GM12878 (cell line): ENCODE results near the gene LPIN1. TPM values are rescaled to one million over a fixed set of nuclear protein-coding genes. Genes with fewer than 3 reads are reported as not detected.

Source experiments
- ATAC-seq: fragments of 200-7000 bp; cut with Tn5 transposase; 3 replicates; pipeline ENCODE4 v1.9.1; 2020; ENCODE audit warnings: mild to moderate bottlenecking, moderate library complexity
- BruUV-seq: library from RNA; stranded (reverse); fragments of 400-500 nt; replicated peaks from 2 replicates; lab custom pipeline; 2021; lab: Mats Ljungman, UMichigan
- CTCF ChIA-PET: fragments of 300-600 bp; sonication (Branson Sonifier 250); formaldehyde crosslinking; extraction: SDS; loops from one replicate; lab custom pipeline; 2021; ENCODE audit warnings: inconsistent platforms; lab: Yijun Ruan, JAX
- POLR2A ChIA-PET: fragments of 350-600 bp; formaldehyde crosslinking; extraction: SDS; loops from one replicate; lab custom pipeline; 2021; ENCODE audit warnings: inconsistent platforms; lab: Charles Lee
- RAD21 ChIA-PET: fragments of 300-600 bp; sonication (Branson Sonifier 250); formaldehyde crosslinking; loops from one replicate; lab custom pipeline; 2023; ENCODE audit warnings: antibody characterized with exemption; ENCODE audit not compliant: unreplicated experiment; lab: Charles Lee
- SMC1A ChIA-PET: fragments of 300-600 bp; sonication (Branson Sonifier 250); formaldehyde crosslinking; loops from one replicate; lab custom pipeline; 2023; ENCODE audit not compliant: unreplicated experiment, uncharacterized antibody; lab: Charles Lee
- DNase-seq: peaks from one replicate; pipeline ENCODE4 v3.0.0-alpha.2; 2011; ENCODE audit warnings: low read depth, low spot score
- FAIRE-seq: peaks from 3 replicates; lab custom pipeline; 2011; peaks lifted over from hg19 to GRCh38; lab: Jason Lieb, UNC
- H2AFZ ChIP-seq: 2 replicates; pipeline ENCODE4 v1.6.0; 2011; ENCODE audit warnings: low read depth, low read length, control low read depth; ENCODE audit not compliant: control insufficient read depth
- H3K27ac ChIP-seq: 2 replicates; pipeline ENCODE4 v1.5.1; 2011; ENCODE audit warnings: control low read depth; ENCODE audit not compliant: control insufficient read depth, insufficient read depth
- H3K27me3 ChIP-seq, 2 experiments: replicated peaks in 1 of 2; 2 replicates each; pipeline versions ENCODE4 v1.6.0 to v1.6.1; 2011; ENCODE audit warnings: low read length in 1 of 2; ENCODE audit not compliant: control insufficient read depth in 2 of 2, insufficient read depth in 2 of 2
- H3K36me3 ChIP-seq, 2 experiments: 2 replicates each; pipeline ENCODE4 v1.5.1; 2011; ENCODE audit warnings: low read length in 1 of 2; ENCODE audit not compliant: control insufficient read depth in 2 of 2, insufficient read depth in 2 of 2
- H3K4me1 ChIP-seq: 2 replicates; pipeline ENCODE4 v1.6.1; 2011; ENCODE audit warnings: mild to moderate bottlenecking, low read length, moderate library complexity, mixed read lengths; ENCODE audit not compliant: control insufficient read depth, insufficient read depth
- H3K4me2 ChIP-seq: 2 replicates; pipeline ENCODE4 v1.6.0; 2011; ENCODE audit warnings: control low read depth; ENCODE audit not compliant: control insufficient read depth, insufficient read depth
- H3K4me3 ChIP-seq: fragments of 200-600 bp; sonication (generic); 2 replicates; pipeline ENCODE4 v1.5.1; 2016
- H3K79me2 ChIP-seq: 2 replicates; pipeline ENCODE4 v1.6.0; 2011; ENCODE audit warnings: low read length; ENCODE audit not compliant: control insufficient read depth, insufficient read depth
- H3K9ac ChIP-seq: 2 replicates; pipeline ENCODE4 v1.8.0; 2011; ENCODE audit warnings: low read length, control low read depth, mixed read lengths; ENCODE audit not compliant: control insufficient read depth, insufficient read depth
- H3K9me3 ChIP-seq: replicated peaks from 3 replicates; pipeline ENCODE4 v1.5.1; 2011; ENCODE audit warnings: mild to moderate bottlenecking, low read length; ENCODE audit not compliant: control insufficient read depth, insufficient read depth
- H4K20me1 ChIP-seq: 2 replicates; pipeline ENCODE4 v1.6.0; 2011; ENCODE audit not compliant: control insufficient read depth, insufficient read depth
- CUX1 ChIP-seq: IDR thresholded peaks from 2 replicates; pipeline ENCODE4 v1.6.1; 2012; ENCODE audit warnings: improper control_type of control experiment, low read depth, low read length; ENCODE audit not compliant: insufficient replicate concordance
- ESRRA ChIP-seq: IDR thresholded peaks from 2 replicates; pipeline ENCODE4 v1.6.1; 2012; ENCODE audit warnings: mild to moderate bottlenecking, low read length, improper control_type of control experiment
- EZH2 ChIP-seq: IDR thresholded peaks from 2 replicates; pipeline ENCODE4 v1.6.1; 2012; ENCODE audit warnings: low read depth, mild to moderate bottlenecking, control low read depth, inconsistent platforms, low read length, borderline replicate concordance; ENCODE audit not compliant: control insufficient read depth
- IKZF2 ChIP-seq, 2 experiments: fragments of 450-650 bp; IDR thresholded peaks; 2 replicates each; pipeline ENCODE4 v1.6.1; 2017; ENCODE audit warnings: mild to moderate bottlenecking in 2 of 2, moderate library complexity in 2 of 2
- IRF4 ChIP-seq: IDR thresholded peaks from 2 replicates; pipeline ENCODE4 v1.6.1; 2011; ENCODE audit warnings: low read depth, low read length
- JUND ChIP-seq: IDR thresholded peaks from 2 replicates; pipeline ENCODE4 v1.6.1; 2012; ENCODE audit warnings: low read depth, mild to moderate bottlenecking, low read length, improper control_type of control experiment, moderate library complexity
- MAX ChIP-seq: IDR thresholded peaks from 2 replicates; pipeline ENCODE4 v1.6.1; 2012; ENCODE audit warnings: low read depth, low read length, improper control_type of control experiment
- RAD51 ChIP-seq: fragments of 450-650 bp; IDR thresholded peaks from 2 replicates; pipeline ENCODE4 v1.6.1; 2016; ENCODE audit warnings: moderate library complexity, mild to moderate bottlenecking, inconsistent platforms
- RBBP5 ChIP-seq: fragments of 200-600 bp; sonication (generic); conservative IDR thresholded peaks from 2 replicates; pipeline ENCODE4 v1.6.1; 2016
- RUNX3 ChIP-seq: IDR thresholded peaks from 2 replicates; pipeline ENCODE4 v1.6.1; 2012; ENCODE audit warnings: low read length, inconsistent platforms
- SIX5 ChIP-seq: IDR thresholded peaks from 2 replicates; pipeline ENCODE4 v1.6.1; 2011; ENCODE audit warnings: mild to moderate bottlenecking, low read depth, low read length, moderate library complexity; ENCODE audit not compliant: severe bottlenecking
- SMAD5 ChIP-seq: IDR thresholded peaks from 2 replicates; pipeline ENCODE4 v1.6.1; 2016; ENCODE audit warnings: antibody characterized with exemption, low read depth
- SPI1 ChIP-seq: IDR thresholded peaks from 2 replicates; pipeline ENCODE4 v1.6.1; 2011; ENCODE audit warnings: low read depth, mild to moderate bottlenecking, low read length, moderate library complexity, borderline replicate concordance; ENCODE audit not compliant: insufficient read depth
- SREBF2 ChIP-seq: IDR thresholded peaks from 2 replicates; pipeline ENCODE4 v1.6.1; 2012; ENCODE audit warnings: mild to moderate bottlenecking, low read length
- STAT3 ChIP-seq: IDR thresholded peaks from 2 replicates; pipeline ENCODE4 v1.6.1; 2011; ENCODE audit warnings: low read depth, low read length, improper control_type of control experiment
- SUZ12 ChIP-seq: fragments of 200-600 bp; sonication (generic); IDR thresholded peaks from one replicate; pipeline ENCODE4 v1.6.1; 2018; ENCODE audit warnings: antibody characterized with exemption, mild to moderate bottlenecking; ENCODE audit not compliant: unreplicated experiment
- ZSCAN29 ChIP-seq: fragments of 450-650 bp; IDR thresholded peaks from 2 replicates; pipeline ENCODE4 v1.6.1; 2017; ENCODE audit warnings: mild to moderate bottlenecking, moderate library complexity
- WGBS: methylation state at CpG from one replicate; pipeline ENCODE4 v1.1.6; 2016; ENCODE audit warnings: low lambda C conversion rate; ENCODE audit not compliant: insufficient replicate concordance, insufficient coverage; ENCODE audit errors: missing lambda C conversion rate; 5-methylcytosine and 5-hydroxymethylcytosine counted together
- in situ Hi-C: fragments of 300-500 bp; cut with MboI; formaldehyde crosslinking; loops from 9 replicates; pipeline ENCODE4 v1.14.3; 2018; ENCODE audit warnings: mixed read lengths
- intact Hi-C: fragments of 100-400 bp; cut with micrococcal nuclease; formaldehyde crosslinking; loops from one replicate; pipeline ENCODE4 v1.14.2; 2022; ENCODE audit not compliant: unreplicated experiment
- polyA plus RNA-seq, 11 experiments: library from polyadenylated mRNA; depleted of rRNA in 4 of 11; unstranded in 6 of 11; stranded (reverse) in 5 of 11; fragments of >200 nt; fragmentation: Nextera tagmentation in 4 of 11; fragmentation: Illumina TruSeq in 1 of 11; extraction: Ambion mirVana in 4 of 11; extraction: Trizol in 1 of 11; gene quantifications; 1 replicate in 1 of 11; 2 replicates in 10 of 11; pipeline versions ENCODE4 v1.2.1 to v1.2.3, GENCODE V29; 2011 to 2016; ENCODE audit warnings: inconsistent platforms in 2 of 11, missing spikeins in 2 of 11, low read depth in 1 of 11
- total RNA-seq, 4 experiments: library from RNA; depleted of rRNA in 3 of 4; stranded (reverse); fragments of >200 nt in 3 of 4; fragmentation: Illumina TruSeq in 1 of 4; extraction: Trizol in 1 of 4; gene quantifications; 2 replicates each; pipeline versions ENCODE4 v1.2.1 to v1.2.3, GENCODE V29; 2013 to 2021

Gene LPIN1
- total and polyA plus RNA-seq, 10 of the 15 experiments (the other 5 are each of a cell fraction or from before 2014, with no cell fraction given) = 18.8 to 82.5 (median 50.3) TPM

- CTCF ChIA-PET = interaction anchor here (1.2 to 1.4 kb wide), 2 partner anchors 23 to 69 kb away, joined by 3 to 5 read pairs; no protein-coding TSS in a partner anchor
- SMC1A ChIA-PET = no interaction called here
Observed at GRCh38 chr2:11715987-11716652, 30.3 kb upstream of the LPIN1 start.

More at GRCh38 chr2:11715987-11716652, 30.3 kb upstream of the LPIN1 start:
- WGBS = 61% methylated on average over 12 of the region's 12 CpGs
- in situ Hi-C loops = no loop called here
- H3K9me3 ChIP-seq = no peaks in the 10 kb centered on the region
- H3K79me2 ChIP-seq = no peaks in the 10 kb centered on the region
- no peak overlapping the region for H3K4me2 ChIP-seq
- ChIA-PET RAD21 (no interaction called here), POLR2A (no interaction called here)
- no peak overlapping the region for H2AFZ ChIP-seq
- intact Hi-C loops = no loop called here
- no peaks in the 10 kb centered on the region for H4K20me1 ChIP-seq
- no peak overlapping the region for H3K27ac ChIP-seq
- H3K27me3 ChIP-seq = peaks cover 2 to 5% of the 10 kb centered on the region in 2 experiments; a peak in 2 of 4 replicates
- H3K36me3 ChIP-seq = no peaks in the 10 kb centered on the region
- H3K4me3 ChIP-seq = no peak overlapping the region
- H3K9ac ChIP-seq = no peak overlapping the region
- no peak for FAIRE-seq
- TF ChIP-seq EZH2 (no peak), CUX1 (no peak), STAT3 (no peak), RAD51 (no peak), JUND (no peak), MAX (no peak), SREBF2 (no peak), SMAD5 (no peak), RUNX3 (no peak), SPI1 (no peak), ESRRA (no peak), SIX5 (no peak), RBBP5 (no peak), IRF4 (no peak), IKZF2 (IDR thresholded peaks at IDR 0.05) (no peak), ZSCAN29 (no peak), SUZ12 (no peak)
- no TSS peak for BruUV-seq
- ATAC-seq = no peak
- DNase-seq = no peak
- H3K4me1 ChIP-seq = no peaks in the 10 kb centered on the region
